GM12878 (cell line): ENCODE results near the gene LMAN1L.
A peak's percentile ranks its signal among the peaks of the same experiment; 100 is the strongest.

Experiments used
- ASH2L ChIP-seq: fragments of 300-600, 200-600 bp; sonication (generic); IDR thresholded peaks from 2 replicates; pipeline ENCODE4 v1.6.1; 2017; ENCODE audit warnings: low read depth, mild to moderate bottlenecking, borderline replicate concordance
- CTCF ChIP-seq, 3 experiments: IDR thresholded peaks in 2 of 3; conservative IDR thresholded peaks in 1 of 3; 2 replicates each; pipeline ENCODE4 v1.5.1; 2011; ENCODE audit warnings: low read depth in 3 of 3, low read length in 3 of 3, mild to moderate bottlenecking in 3 of 3, control low read depth in 2 of 3, moderate library complexity in 2 of 3, inconsistent platforms in 1 of 3, mixed read lengths in 1 of 3; ENCODE audit not compliant: control insufficient read depth in 2 of 3, insufficient read depth in 1 of 3; ENCODE audit errors: extremely low read depth in 1 of 3
- DPF2 ChIP-seq: fragments of 450-650 bp; IDR thresholded peaks from 2 replicates; pipeline ENCODE4 v1.6.1; 2017; ENCODE audit warnings: mild to moderate bottlenecking
- EGR1 ChIP-seq, 2 experiments: IDR thresholded peaks; 1 replicate in 1 of 2; 2 replicates in 1 of 2; pipeline ENCODE4 v1.6.1; 2011 to 2012; ENCODE audit warnings: low read depth in 2 of 2, low read length in 2 of 2, borderline replicate concordance in 1 of 2, mild to moderate bottlenecking in 1 of 2, moderate library complexity in 1 of 2
- NFIC ChIP-seq: IDR thresholded peaks from 2 replicates; pipeline ENCODE4 v1.6.1; 2012; ENCODE audit warnings: low read depth, mild to moderate bottlenecking, inconsistent platforms, low read length, moderate library complexity
- NR2C1 ChIP-seq: fragments of 450-650 bp; IDR thresholded peaks from 2 replicates; pipeline ENCODE4 v1.6.1; 2017; ENCODE audit warnings: antibody characterized with exemption, mild to moderate bottlenecking, moderate library complexity
- POLR2AphosphoS5 ChIP-seq: IDR thresholded peaks from 2 replicates; pipeline ENCODE4 v1.6.1; 2011; ENCODE audit warnings: mild to moderate bottlenecking, low read length, inconsistent platforms
- REST ChIP-seq: IDR thresholded peaks from 2 replicates; pipeline ENCODE4 v1.6.1; 2012; ENCODE audit warnings: mild to moderate bottlenecking, low read depth, low read length
- SMAD5 ChIP-seq: IDR thresholded peaks from 2 replicates; pipeline ENCODE4 v1.6.1; 2016; ENCODE audit warnings: antibody characterized with exemption, low read depth
- SPI1 ChIP-seq: IDR thresholded peaks from 2 replicates; pipeline ENCODE4 v1.6.1; 2011; ENCODE audit warnings: low read depth, mild to moderate bottlenecking, low read length, moderate library complexity, borderline replicate concordance; ENCODE audit not compliant: insufficient read depth

DNA sequence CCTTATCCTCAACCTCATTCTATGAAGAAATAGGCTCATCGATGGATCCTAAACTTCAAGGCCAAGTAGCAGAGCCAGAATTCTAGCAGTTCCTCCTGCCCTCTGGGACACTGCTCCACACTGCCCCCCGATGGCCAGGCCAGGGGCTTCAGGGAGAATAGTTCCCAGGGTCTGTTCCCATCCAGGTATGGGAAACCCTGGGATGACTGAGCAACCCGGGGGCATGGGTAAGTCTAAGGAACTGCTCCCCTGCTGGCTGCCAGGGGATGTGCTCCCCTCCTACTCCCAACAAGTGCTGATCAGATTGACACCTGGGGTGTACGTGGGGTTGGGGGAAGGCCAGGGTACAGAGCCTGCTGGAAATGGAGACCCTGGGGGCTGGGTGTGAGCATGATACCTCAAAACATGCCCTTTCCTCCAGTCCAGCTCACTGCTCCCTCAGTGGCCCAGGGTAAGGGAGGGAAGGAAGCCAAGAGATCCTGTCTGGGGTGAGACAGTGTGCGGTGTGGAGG is 22.7 kb downstream of the LMAN1L start:
- TF ChIP-seq CTCF (IDR thresholded peaks at IDR 0.05 in 2 of 3, conservative IDR thresholded peaks at IDR 0.05 in 1 of 3; ENCODE audit: control insufficient read depth in 2 of 3, extremely low read depth in 1 of 3, insufficient read depth in 1 of 3, low read depth in 3 of 3, low read length in 3 of 3) (peak; percentile 65 to 86 (median 83)), DPF2 (no peak), EGR1 (IDR thresholded peaks at IDR 0.05; ENCODE audit: borderline replicate concordance in 1 of 2, low read depth in 2 of 2, low read length in 2 of 2) (no peak), REST (no peak), SMAD5 (no peak), POLR2AphosphoS5 (no peak), SPI1 (peak; percentile 22; the same call in 1 of the 2 replicates), ASH2L (no peak), NR2C1 (no peak), NFIC (no peak)
